ENCODE data around the gene FARS2.

GRCh38 chr6:5763871-5764270 lies 502.6 kb downstream of the FARS2 start:
- TF ChIP-seq EP300 (IDR thresholded peaks at IDR 0.05) (no peak), POLR2AphosphoS5 (IDR thresholded peaks at IDR 0.05) (no peak), POLR2A (IDR thresholded peaks at IDR 0.05; ENCODE audit: low read depth) (no peak), CTCF (IDR thresholded peaks at IDR 0.05) (no peak)
